HepG2 (cell line): ENCODE data around the gene SMLR1. TPM values are rescaled to one million over a fixed set of nuclear protein-coding genes. Genes with fewer than 3 reads are reported as not detected.

Experiments
- ATAC-seq: fragments of 200-7000 bp; cut with Tn5 transposase; 3 replicates; pipeline ENCODE4 v1.9.1; 2020; ENCODE audit warnings: mild to moderate bottlenecking, moderate library complexity
- BruUV-seq: library from RNA; stranded (reverse); fragments of 400-500 nt; replicated peaks from 2 replicates; lab custom pipeline; 2021; lab: Mats Ljungman, UMichigan
- CTCF ChIA-PET: fragments of 300-600 bp; formaldehyde crosslinking; extraction: SDS; loops from one replicate; lab custom pipeline; 2021; ENCODE audit warnings: low total read pairs, inconsistent platforms, low intra/inter-chr PET ratio; lab: Yijun Ruan, JAX
- POLR2A ChIA-PET: fragments of 350-600 bp; sonication (Branson Sonifier 250); formaldehyde crosslinking; loops from one replicate; lab custom pipeline; 2020; ENCODE audit warnings: antibody characterized with exemption, inconsistent platforms; lab: Yijun Ruan, JAX
- DNase-seq: peaks from one replicate; pipeline ENCODE4 v3.0.0-alpha.2; 2015; ENCODE audit warnings: low spot score
- FAIRE-seq: peaks from 3 replicates; lab custom pipeline; 2011; peaks lifted over from hg19 to GRCh38; lab: Jason Lieb, UNC
- H2AFZ ChIP-seq: one replicate; pipeline ENCODE4 v1.6.1; 2011; ENCODE audit warnings: low read length, inconsistent platforms
- H3K27ac ChIP-seq: fragments of 300-600 bp; 3 replicates; pipeline ENCODE4 v1.8.0; 2011; ENCODE audit warnings: mixed run types, mild to moderate bottlenecking, mixed read lengths, low read length, inconsistent platforms; ENCODE audit not compliant: insufficient read depth; ENCODE audit errors: extremely low read length
- H3K27me3 ChIP-seq, 2 experiments: fragments of 200-600 bp in 1 of 2; 2 replicates in 1 of 2; 3 replicates in 1 of 2; pipeline versions ENCODE4 v1.6.0 to v1.8.0; 2011; ENCODE audit warnings: low read length in 2 of 2, mild to moderate bottlenecking in 2 of 2, moderate library complexity in 2 of 2, inconsistent platforms in 1 of 2; ENCODE audit not compliant: insufficient read depth in 2 of 2, control insufficient read depth in 1 of 2
- H3K36me3 ChIP-seq, 2 experiments: fragments of 200-600 bp in 1 of 2; replicated peaks in 1 of 2; 2 replicates in 1 of 2; 3 replicates in 1 of 2; pipeline versions ENCODE4 v1.5.1 to v1.8.0; 2011; ENCODE audit warnings: low read length in 2 of 2, inconsistent platforms in 1 of 2; ENCODE audit not compliant: insufficient read depth in 2 of 2, control insufficient read depth in 1 of 2
- H3K4me1 ChIP-seq: 2 replicates; pipeline ENCODE4 v1.5.1; 2012; ENCODE audit warnings: low read length, inconsistent platforms; ENCODE audit not compliant: insufficient read depth
- H3K4me2 ChIP-seq: 2 replicates; pipeline ENCODE4 v1.6.0; 2011; ENCODE audit warnings: low read depth, low read length, inconsistent platforms
- H3K4me3 ChIP-seq, 3 experiments: fragments of 200-600 bp in 1 of 3; sonication (generic), shearing (Covaris generic) in 1 of 3; replicated peaks in 1 of 3; 2 replicates each; pipeline ENCODE4 v1.5.1; 2011 to 2016; ENCODE audit warnings: low read length in 3 of 3, inconsistent platforms in 2 of 3, low read depth in 2 of 3, mild to moderate bottlenecking in 2 of 3, control low read depth in 1 of 3, mixed read lengths in 1 of 3; ENCODE audit not compliant: insufficient read depth in 1 of 3
- H3K79me2 ChIP-seq: one replicate; pipeline ENCODE4 v1.6.1; 2011; ENCODE audit warnings: low read length, inconsistent platforms; ENCODE audit not compliant: insufficient read depth
- H3K9ac ChIP-seq: 2 replicates; pipeline ENCODE4 v1.6.0; 2011; ENCODE audit warnings: mild to moderate bottlenecking, low read depth, low read length, inconsistent platforms; ENCODE audit not compliant: insufficient read depth
- H3K9me3 ChIP-seq: 2 replicates; pipeline ENCODE4 v1.5.1; 2012; ENCODE audit warnings: mild to moderate bottlenecking, low read length
- H4K20me1 ChIP-seq: 2 replicates; pipeline ENCODE4 v1.6.0; 2011; ENCODE audit warnings: inconsistent platforms, mild to moderate bottlenecking, low read length, moderate library complexity; ENCODE audit not compliant: insufficient read depth
- ARID2 ChIP-seq: sonication (generic); formaldehyde crosslinking; IDR thresholded peaks from 2 replicates; pipeline ENCODE4 v1.8.1; 2022; ENCODE audit warnings: mild to moderate bottlenecking, missing genetic modification reagents, borderline replicate concordance
- ARID5B ChIP-seq: IDR thresholded peaks from 2 replicates; pipeline ENCODE4 v1.4.0; 2020; ENCODE audit warnings: mild to moderate bottlenecking, missing genetic modification reagents
- ATF3 ChIP-seq: sonication (generic); formaldehyde crosslinking; IDR thresholded peaks from 2 replicates; pipeline ENCODE4 v1.4.0; 2020; ENCODE audit warnings: missing genetic modification reagents
- GTF2F1 ChIP-seq: fragments of 150-350 bp; IDR thresholded peaks from 2 replicates; pipeline ENCODE4 v1.6.1; 2014; ENCODE audit warnings: low read length
- KAT2B ChIP-seq: fragments of 150-350 bp; IDR thresholded peaks from 2 replicates; pipeline ENCODE4 v1.6.1; 2014; ENCODE audit warnings: low read depth, low read length, borderline replicate concordance
- MNT ChIP-seq: fragments of 450-650 bp; IDR thresholded peaks from 2 replicates; pipeline ENCODE4 v1.6.1; 2016
- REL ChIP-seq: sonication (generic); formaldehyde crosslinking; conservative IDR thresholded peaks from 2 replicates; pipeline ENCODE4 v1.8.0; 2022; ENCODE audit warnings: mild to moderate bottlenecking, missing genetic modification reagents, moderate library complexity
- SOX5 ChIP-seq: IDR thresholded peaks from 2 replicates; pipeline ENCODE4 v1.6.1; 2016; ENCODE audit warnings: borderline replicate concordance
- STAG1 ChIP-seq: sonication (generic); formaldehyde crosslinking; IDR thresholded peaks from 2 replicates; pipeline ENCODE4 v1.4.0; 2020; ENCODE audit warnings: missing genetic modification reagents
- TFE3 ChIP-seq: IDR thresholded peaks from 2 replicates; pipeline ENCODE4 v1.6.1; 2016
- ZNF704 ChIP-seq: sonication (generic); formaldehyde crosslinking; IDR thresholded peaks from 2 replicates; pipeline ENCODE4 v1.8.1; 2023; ENCODE audit warnings: mild to moderate bottlenecking, inconsistent platforms, moderate library complexity, missing genetic modification reagents, borderline replicate concordance
- ZSCAN5A ChIP-seq: sonication (generic); formaldehyde crosslinking; IDR thresholded peaks from 2 replicates; pipeline ENCODE4 v1.8.0; 2022; ENCODE audit warnings: mild to moderate bottlenecking, missing genetic modification reagents, borderline replicate concordance
- WGBS: methylation state at CpG from one replicate; pipeline ENCODE4 v1.1.6; 2017; ENCODE audit warnings: low lambda C conversion rate; 5-methylcytosine and 5-hydroxymethylcytosine counted together
- in situ Hi-C: cut with HindIII; loops from 2 replicates; pipeline ENCODE4 v1.10.0; 2017; ENCODE audit warnings: low pct_unique_long_range_greater_than_20kb; ENCODE audit not compliant: extremely low pct_ligation_motif_present
- intact Hi-C: fragments of 100-400 bp; cut with micrococcal nuclease; formaldehyde crosslinking; loops from one replicate; pipeline ENCODE4 v1.10.0; 2022; ENCODE audit not compliant: unreplicated experiment
- polyA plus RNA-seq, 8 experiments: library from polyadenylated mRNA; depleted of rRNA in 3 of 8; stranded (reverse) in 7 of 8; unstranded in 1 of 8; fragments of >200 nt; fragmentation: Illumina TruSeq in 4 of 8; extraction: Trizol in 4 of 8; gene quantifications; 2 replicates each; pipeline versions ENCODE4 v1.2.1 to v1.2.3, GENCODE V29; 2011 to 2016; ENCODE audit warnings: low read depth in 4 of 8, missing spikeins in 1 of 8, mixed read lengths in 1 of 8; ENCODE audit not compliant: insufficient read depth in 1 of 8
- total RNA-seq, 5 experiments: library from RNA; depleted of rRNA; stranded (reverse); fragments of >200 nt; fragmentation: Illumina TruSeq; extraction: Trizol; gene quantifications; 2 replicates each; pipeline ENCODE4 v1.2.3, GENCODE V29; 2016; ENCODE audit warnings: low read depth in 1 of 5

Gene SMLR1
- total and polyA plus RNA-seq, 2 of the 13 experiments (the other 11 are each of a cell fraction or from before 2014, with no cell fraction given): 41.8 to 104 TPM

- H3K27ac ChIP-seq: no peak overlapping the region
- ChIA-PET POLR2A (interaction anchor here (1.1 to 2.4 kb wide), 3 partner anchors 10 to 20 kb away, joined by 4 to 9 read pairs (median 5); partner anchors contain the start of gene SMLR1), CTCF (interaction anchor here (0.6 to 2.3 kb wide), 5 partner anchors 27 to 521 kb away, joined by 3 to 19 read pairs (median 9); partner anchors contain the start of gene TMEM200A)
- in situ Hi-C loops: loop anchor here (5.0 to 10.0 kb wide), 2 partner anchors 479 to 521 kb away; partner anchors contain the start of gene TMEM200A
- ATAC-seq (peak; percentile 79), DNase-seq (peak; percentile 74), FAIRE-seq (peak; percentile 60)
- H3K36me3 ChIP-seq: peaks cover 13 to 27% of the 10 kb centered on the region in 2 experiments
- WGBS: 70% methylated on average over 3 of the region's 3 CpGs
- no TSS peak for BruUV-seq
- H3K4me2 ChIP-seq: no peak overlapping the region
- H3K9me3 ChIP-seq: no peaks in the 10 kb centered on the region
- H3K79me2 ChIP-seq: no peaks in the 10 kb centered on the region
- no peaks in the 10 kb centered on the region for H4K20me1 ChIP-seq
- intact Hi-C loops: loop anchor here (1.0 to 10.0 kb wide), 8 partner anchors 29 to 549 kb away; no protein-coding TSS in a partner anchor
- no peak overlapping the region for H3K4me3 ChIP-seq
- H3K9ac ChIP-seq: no peak overlapping the region
- H3K27me3 ChIP-seq: no peaks in the 10 kb centered on the region
- H2AFZ ChIP-seq: no peak overlapping the region
- H3K4me1 ChIP-seq: peaks cover 23% of the 10 kb centered on the region
- TF ChIP-seq ZNF704 (no peak), MNT (no peak), KAT2B (no peak), SOX5 (CRISPR knock-in tag) (0 out of 2 replicates have a peak, but pooled peaks have one; percentile 21), ZSCAN5A (CRISPR knock-in tag) (peak; percentile 47; the same call in 1 of the 2 replicates), GTF2F1 (no peak), ATF3 (CRISPR knock-in tag) (no peak), REL (CRISPR knock-in tag) (no peak), ARID5B (CRISPR knock-in tag) (peak; percentile 29; the same call in 1 of the 2 replicates), ARID2 (peak; percentile 73; the same call in 1 of the 2 replicates), TFE3 (CRISPR knock-in tag) (no peak), STAG1 (CRISPR knock-in tag) (peak; percentile 92)
These were observed 16.5 kb downstream of the SMLR1 start for GRCh38 chr6:130843575-130844320.
